ENCODE measurements around the gene RFT1.

RFT1 gene

DNA sequence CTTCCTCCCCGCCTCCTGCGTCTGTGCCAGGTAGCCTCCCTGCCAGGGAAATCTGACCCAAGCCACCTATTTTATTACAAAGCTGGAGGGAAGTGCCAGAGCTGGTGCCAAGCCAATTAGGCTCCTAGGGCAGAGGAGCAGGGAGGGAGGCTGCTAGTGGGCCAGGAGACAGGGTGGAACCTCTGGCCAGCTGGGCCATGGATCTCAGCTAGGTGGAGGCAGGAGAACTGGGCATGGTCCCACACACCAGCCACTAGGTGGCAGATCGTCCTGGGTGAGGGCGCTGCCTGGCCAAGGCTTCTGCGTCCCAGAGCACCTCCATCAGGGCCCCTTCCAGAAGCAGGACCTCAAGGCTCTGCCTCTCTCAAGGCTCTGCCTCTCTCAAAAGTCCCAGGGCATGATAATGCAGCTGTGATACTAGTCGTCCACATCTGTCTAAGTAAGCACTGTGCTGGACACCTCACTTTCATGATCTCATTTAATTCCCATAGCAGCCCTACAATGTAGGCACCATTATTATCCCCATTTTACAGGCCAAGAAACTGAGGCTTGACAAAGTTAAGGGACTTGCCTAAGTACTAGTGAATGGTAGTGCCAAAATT is 4.5 kb upstream of the RFT1 start:
- no peak overlapping the region for H3K4me3 ChIP-seq (ENCODE audit: low read length)
- TF ChIP-seq, protein P1, sequence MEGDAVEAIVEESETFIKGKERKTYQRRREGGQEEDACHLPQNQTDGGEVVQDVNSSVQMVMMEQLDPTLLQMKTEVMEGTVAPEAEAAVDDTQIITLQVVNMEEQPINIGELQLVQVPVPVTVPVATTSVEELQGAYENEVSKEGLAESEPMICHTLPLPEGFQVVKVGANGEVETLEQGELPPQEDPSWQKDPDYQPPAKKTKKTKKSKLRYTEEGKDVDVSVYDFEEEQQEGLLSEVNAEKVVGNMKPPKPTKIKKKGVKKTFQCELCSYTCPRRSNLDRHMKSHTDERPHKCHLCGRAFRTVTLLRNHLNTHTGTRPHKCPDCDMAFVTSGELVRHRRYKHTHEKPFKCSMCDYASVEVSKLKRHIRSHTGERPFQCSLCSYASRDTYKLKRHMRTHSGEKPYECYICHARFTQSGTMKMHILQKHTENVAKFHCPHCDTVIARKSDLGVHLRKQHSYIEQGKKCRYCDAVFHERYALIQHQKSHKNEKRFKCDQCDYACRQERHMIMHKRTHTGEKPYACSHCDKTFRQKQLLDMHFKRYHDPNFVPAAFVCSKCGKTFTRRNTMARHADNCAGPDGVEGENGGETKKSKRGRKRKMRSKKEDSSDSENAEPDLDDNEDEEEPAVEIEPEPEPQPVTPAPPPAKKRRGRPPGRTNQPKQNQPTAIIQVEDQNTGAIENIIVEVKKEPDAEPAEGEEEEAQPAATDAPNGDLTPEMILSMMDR (conservative IDR thresholded peaks at IDR 0.05; ENCODE audit: low read depth, low read length), result peak; percentile 88
- no peak for DNase-seq (ENCODE audit: low read depth)

DNA sequence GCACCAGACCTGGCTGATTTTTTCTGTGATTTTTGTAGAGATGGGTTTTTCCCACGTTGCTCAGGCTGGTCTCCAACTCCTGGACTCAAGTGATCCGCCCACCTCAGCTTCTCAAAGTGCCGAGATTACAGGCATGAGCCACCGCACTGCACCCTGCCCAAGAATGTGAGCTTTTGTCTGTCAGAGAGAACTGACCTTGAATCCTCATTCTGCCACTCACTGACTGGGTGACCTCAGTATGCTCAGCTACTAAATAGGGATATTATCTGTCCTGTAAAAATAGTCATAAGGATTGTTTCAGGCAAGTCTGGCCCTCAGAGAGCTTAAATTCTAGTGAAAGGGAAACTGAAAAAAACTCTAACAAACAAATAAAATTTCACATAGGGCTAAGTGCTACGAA is 2.1 kb upstream of the RFT1 start:
- DNase-seq (ENCODE audit: low read depth), result no peak
- H3K4me3 ChIP-seq (ENCODE audit: low read length), result no peak overlapping the region
- TF ChIP-seq, protein P1 (conservative IDR thresholded peaks at IDR 0.05; ENCODE audit: low read depth, low read length), result no peak

DNA sequence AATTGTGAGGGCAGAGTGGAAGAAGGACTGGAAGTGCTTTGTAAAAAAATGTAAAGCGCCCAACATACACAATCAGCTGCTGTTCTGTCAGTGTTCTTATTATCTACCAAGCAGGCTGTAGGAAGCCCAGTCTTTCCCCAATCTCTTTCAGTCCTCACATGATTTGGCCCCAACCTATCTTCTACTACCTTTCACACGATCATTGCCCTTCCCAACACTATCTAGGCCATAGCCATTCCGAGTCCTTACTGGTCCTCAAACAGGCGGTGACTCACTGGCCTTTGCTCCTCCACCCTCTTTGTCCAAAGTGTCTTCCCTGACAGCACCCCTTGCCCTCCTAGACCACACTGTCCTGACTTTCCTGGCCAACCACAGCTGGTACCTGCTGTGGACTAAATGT is 861 bp upstream of the RFT1 start:
- H3K4me3 ChIP-seq (ENCODE audit: low read length), result peak overlapping the region; percentile 95
- TF ChIP-seq, protein P1 (conservative IDR thresholded peaks at IDR 0.05; ENCODE audit: low read depth, low read length), result no peak
- no peak for DNase-seq (ENCODE audit: low read depth)

DNA sequence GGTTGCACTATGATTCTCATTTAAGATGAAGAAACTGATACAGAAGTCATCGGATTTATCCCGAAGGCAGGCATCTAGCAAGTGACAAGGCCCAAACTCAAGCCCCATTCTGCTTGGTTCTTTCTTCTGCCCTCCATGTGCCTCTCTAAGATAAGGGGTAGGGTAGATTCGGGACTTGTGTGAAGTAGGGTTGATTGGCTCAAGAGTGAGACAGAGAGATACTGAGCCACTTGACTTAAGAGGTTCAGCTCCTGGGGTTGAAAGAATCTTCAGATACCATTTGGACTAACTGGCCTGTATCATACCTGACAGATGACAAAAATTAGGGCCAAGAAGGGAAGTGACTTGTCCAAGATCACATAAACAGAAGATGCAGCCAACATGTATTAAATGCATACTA is 891 bp downstream of the RFT1 start:
- peak overlapping the region; percentile 95 for H3K4me3 ChIP-seq (ENCODE audit: low read length)
- TF ChIP-seq, protein P1 (conservative IDR thresholded peaks at IDR 0.05; ENCODE audit: low read depth, low read length), result no peak

DNA sequence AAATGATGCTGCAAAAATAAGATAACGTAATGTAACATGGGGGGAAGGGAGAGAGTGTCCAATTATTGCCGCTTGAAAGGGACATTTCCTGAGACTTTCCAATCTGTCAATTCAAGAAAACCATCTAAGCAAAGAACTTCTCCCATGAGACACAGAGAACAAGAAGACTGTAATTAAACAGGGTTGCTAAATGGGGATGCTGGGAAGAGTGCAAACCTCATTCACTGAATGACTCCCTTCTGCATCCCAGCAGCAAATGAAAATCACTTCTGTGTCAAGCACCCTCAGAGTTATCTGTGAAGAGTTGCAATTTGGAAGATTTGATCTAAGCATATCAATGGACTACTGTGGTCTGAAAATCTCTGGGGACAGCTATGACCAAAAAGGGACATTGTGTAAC is 3.6 kb downstream of the RFT1 start:
- DNase-seq (ENCODE audit: low read depth), result no peak
- TF ChIP-seq, protein P1 (conservative IDR thresholded peaks at IDR 0.05; ENCODE audit: low read depth, low read length), result no peak

More for the DNA sequence above, 891 bp downstream of the RFT1 start:
- DNase-seq (ENCODE audit: low read depth), result no peak

DNA sequence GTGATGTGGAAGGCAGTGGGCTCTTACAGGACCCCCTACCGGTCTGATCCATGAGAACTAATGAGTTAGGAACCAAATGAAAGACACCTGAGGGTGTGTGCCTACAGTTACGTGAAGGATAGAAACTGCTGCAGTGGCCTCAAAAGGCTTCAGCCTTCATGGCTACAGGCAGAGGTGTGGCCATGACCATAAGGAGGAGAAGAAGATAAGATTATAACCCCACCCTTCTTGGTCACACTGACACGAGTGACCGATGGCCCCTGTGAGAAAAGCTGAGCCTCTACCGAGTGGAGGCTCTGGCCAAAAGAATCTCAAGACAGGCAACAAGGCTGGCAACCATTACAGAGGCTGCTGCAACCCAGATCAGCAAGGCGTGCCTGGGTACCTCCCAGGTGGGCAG is 6.3 kb downstream of the RFT1 start:
- TF ChIP-seq, protein P1 (conservative IDR thresholded peaks at IDR 0.05; ENCODE audit: low read depth, low read length), result no peak
- DNase-seq (ENCODE audit: low read depth), result no peak
- no peak overlapping the region for H3K4me3 ChIP-seq (ENCODE audit: low read length)

More for the DNA sequence above, 3.6 kb downstream of the RFT1 start:
- H3K4me3 ChIP-seq (ENCODE audit: low read length), result no peak overlapping the region

DNA sequence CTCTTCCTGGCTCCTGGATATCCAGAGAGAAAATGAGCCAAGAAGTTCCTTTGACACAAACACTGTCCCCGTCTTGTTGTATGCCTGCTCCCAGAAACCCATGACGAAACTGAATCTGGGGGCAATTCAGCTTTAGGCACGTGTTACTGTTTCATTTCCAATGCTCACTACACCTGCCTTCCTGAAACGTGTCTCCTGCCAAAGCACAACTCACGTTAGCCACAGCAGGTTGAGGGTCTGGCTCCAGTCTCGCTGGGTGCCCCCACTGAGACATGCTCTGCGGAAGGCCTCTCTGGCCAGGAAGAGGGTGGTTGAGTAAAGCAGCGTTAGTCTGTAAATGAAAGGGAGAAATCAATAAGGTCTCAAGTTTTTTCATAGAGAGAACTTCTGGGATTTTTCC is 6.7 kb downstream of the RFT1 start:
- H3K4me3 ChIP-seq (ENCODE audit: low read length), result no peak overlapping the region
- no peak for DNase-seq (ENCODE audit: low read depth)
- TF ChIP-seq, protein P1 (conservative IDR thresholded peaks at IDR 0.05; ENCODE audit: low read depth, low read length), result no peak
